GM18858 (cell line): ENCODE data around the gene RGS6.
A peak's percentile ranks its signal among the peaks of the same experiment; 100 is the strongest.

Experiments
- ATAC-seq: cut with Tn5 transposase; IDR thresholded peaks from one replicate; pipeline ENCODE4 v1.9.1; 2021; ENCODE audit not compliant: unreplicated experiment

RGS6 gene

DNA sequence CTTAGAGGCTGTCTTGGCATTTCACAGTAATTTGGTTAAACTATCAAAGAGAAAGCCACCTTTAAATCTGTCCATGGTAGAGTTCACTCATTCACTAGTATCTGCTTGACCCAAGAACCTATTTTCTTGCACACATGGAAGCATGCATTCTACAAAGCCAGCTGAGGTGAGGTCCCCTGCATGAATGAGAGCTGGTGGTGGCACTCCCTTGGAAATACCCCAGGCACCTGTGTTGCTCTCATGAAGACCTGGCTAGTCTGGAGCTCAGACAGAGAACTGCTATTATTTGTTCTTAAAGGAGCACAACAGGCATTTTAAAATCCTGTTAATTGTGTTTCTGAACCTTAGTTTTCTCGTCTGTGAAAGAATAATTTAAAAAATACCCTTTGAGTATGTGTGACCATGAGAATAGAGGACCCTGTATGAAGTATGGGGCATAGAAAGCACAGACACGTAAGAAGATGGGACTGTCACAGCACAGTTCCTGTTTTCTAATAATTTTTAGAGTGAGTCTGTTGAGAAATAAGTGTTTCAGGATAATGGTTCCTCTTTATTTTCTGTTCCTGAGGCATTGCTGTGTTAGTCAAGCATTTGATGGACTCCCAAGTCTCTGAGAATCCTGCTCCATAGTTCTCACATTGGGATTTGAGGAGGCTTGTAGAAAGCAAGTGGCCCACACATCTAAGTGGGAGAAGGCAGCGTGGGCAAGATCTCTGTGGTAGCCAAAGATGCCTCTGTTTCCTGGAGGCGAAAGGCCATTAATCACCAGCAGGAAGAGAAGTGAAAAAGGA lies 10.9 kb downstream of the RGS6 start:
- ATAC-seq, result no peak

DNA sequence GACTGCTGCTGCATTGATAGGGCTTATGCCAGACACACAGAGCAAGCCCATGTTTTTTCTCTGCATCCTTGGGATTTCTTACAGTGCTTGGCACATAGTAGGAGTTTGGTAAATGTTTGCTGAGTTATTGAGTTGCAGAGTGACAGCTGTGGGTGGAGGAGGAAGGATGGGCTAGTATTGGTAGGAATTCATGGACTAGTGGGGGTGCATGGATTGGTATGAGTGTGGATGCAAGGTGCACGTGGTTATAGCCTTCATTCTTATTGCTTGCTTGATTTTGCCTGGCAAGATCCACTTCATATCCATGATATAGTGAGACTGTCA lies 11.4 kb downstream of the RGS6 start:
- no peak for ATAC-seq

DNA sequence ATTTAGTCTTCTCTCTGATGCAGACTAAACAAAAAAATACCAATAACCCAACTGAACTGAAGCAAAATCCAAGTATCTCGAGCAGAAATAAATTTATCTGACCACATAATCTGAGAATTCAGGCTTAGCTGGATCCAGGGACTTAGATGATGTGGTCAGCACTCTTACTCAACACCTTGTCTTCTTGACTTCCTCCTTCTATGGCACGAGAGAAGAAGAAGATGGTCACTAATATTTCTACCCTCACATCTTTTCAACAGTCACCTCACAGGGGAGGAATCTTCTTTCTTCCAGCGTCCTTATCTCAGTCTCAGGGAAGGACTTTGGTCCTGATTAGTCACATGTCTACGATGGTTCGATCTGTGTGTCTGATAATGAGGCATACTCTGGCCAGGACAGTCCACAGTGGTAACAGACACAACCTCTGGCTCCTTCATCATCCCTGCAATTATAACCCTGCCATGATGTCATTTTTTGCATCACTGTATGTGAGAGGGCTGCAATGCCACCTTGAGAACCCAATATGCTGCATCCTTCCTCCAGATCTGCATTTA lies 15.8 kb downstream of the RGS6 start:
- no peak for ATAC-seq

DNA sequence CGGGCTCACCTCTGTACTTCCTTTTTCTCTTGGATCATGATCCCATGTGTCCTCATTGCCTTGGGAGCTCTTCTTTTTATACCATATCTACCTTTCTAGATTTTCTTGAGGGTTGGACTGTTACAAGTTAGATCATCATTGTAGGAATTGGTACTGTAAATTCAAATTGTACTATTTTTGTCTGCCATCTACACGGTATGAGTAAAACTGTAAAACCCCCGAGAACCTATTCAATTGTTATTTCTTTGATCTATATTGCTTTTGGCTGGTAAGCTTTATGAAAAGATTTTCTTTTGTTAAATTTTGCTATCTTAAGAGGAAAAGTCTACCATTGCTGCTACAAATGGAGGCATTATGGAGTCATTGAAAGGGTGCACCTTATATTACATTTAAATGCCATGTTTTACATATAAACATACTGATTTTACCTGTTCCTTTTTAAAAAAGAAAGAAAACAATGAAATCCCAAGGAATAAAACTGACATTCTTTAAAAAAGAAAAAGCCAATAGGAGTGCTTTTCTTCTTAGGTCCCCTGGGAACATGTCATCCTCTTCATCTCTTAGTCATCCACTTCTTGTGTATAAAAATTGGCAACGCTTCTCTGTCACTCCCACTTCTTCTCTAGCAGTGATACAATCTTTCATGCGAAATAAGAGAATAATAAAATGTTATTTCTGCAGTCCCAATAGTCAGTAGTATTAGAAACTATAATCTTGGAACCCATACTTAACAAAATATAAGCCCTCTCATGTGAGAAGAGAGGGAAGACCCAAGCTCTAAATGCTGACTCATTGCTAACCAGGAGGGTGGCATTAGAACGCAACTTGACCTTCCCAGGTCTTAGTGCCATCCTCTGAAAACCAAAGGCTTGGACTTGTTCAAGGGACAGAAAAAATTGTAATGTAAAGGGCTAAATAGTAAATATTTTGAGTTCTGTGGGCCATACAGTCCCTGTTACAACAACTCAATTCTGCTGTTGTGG lies 20.4 kb downstream of the RGS6 start:
- ATAC-seq, result no peak

DNA sequence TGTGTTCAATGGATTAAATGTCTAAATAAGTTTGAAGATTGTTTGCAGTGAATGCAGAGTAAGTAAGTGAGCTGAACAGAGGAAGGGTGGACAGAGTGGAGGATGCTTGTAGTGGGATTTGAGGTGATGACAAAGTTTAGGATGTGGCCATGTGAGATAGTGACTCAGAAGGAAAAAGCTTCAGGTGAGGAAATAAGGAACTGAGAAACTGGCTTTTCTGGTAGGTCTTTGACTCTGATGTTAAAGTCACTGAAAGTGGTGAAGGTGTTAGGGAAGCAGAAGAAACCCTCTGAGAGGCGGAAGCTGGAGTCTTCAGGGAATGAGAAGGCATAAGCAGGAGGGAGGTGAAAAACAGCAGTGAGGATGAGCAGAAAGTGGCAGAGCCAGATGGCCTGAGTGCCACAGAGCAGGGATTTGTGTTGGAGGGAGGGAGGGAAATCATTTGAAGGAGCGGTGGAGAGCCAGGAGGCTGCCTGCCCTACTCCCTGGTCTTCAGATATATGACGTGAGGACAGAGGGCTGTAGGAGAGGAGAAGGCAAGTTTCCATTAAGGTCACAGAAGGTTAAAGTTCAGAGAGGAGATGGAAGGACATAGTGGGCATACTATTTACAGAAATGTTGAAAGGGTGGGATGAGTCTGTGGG lies 24.8 kb downstream of the RGS6 start:
- ATAC-seq, result peak; percentile 79

DNA sequence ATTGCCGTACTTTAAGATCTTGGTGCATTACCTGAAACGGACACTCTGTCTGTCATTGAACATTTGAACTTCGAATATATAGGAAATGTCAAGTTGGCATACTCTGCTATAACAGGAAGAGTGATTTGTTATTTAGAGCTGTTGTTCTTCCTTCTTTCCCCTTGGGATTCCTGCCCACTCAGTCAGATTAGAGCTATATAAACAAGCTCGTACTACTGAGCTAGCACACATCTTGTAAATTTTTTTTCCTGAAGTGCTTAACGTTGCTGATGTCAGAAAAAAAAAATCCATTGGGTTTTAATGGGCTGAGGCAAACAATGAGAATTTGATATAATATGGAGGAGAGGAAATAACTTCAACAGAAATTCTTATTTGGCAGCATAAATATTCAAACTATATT lies 26.8 kb downstream of the RGS6 start:
- ATAC-seq, result no peak

DNA sequence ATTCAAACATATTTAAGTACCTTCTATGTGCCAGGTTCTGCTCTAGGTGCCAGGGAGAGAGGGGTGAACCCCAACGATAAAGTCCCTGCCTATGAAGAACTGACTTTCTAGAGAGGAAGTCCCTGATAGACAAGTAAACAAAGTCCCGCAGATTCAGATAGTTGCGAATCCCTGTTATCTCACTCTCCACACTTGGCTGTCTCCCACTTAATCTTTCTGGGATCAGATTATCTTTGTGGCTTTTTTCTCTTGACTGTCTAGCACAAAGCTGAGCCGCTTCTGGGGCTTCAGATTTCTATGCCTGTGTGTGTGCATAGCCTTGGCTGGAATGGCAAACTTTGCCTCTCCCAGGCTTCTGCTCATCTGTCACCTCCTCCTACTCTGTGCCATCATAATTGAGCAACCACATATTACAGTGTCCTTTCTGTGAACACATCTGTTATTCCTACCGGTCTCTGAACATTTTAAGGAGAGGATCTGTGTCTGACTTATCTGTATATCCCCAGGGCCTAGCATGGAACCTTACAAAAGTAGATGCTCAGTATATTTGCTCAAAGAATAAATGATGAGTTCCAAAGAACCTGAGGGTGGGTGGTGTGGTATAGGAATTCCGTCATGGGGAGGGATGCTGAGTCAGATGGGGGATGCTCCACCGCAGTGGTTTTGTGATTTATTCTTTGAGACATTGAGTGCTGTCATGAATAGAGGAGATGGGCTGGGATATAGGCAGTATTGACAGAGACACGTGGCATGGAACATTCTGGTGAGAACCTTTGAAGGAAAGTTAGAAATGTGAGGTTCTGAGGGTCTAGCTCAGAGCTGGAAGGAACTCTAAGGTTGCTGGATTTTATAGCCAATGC lies 28.5 kb downstream of the RGS6 start:
- no peak for ATAC-seq

DNA sequence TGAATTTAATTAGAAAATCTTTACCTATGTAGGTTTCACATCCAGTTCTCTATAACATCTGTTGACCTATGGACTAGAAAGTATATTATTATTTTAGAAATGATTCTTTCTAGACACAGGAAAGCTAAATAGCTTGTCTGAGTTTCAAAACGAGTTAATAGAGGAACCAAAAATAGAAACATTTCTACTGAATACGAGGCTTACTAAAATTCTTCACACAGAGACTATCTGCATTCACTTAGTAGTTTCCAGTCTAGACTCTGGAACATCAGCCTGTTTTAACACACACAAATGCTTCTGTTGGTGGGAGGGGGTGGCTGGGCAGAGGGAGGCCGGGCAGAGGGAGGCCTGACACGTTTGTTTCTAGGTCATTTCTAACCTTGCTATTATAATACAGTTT lies 29.7 kb downstream of the RGS6 start:
- ATAC-seq, result no peak

DNA sequence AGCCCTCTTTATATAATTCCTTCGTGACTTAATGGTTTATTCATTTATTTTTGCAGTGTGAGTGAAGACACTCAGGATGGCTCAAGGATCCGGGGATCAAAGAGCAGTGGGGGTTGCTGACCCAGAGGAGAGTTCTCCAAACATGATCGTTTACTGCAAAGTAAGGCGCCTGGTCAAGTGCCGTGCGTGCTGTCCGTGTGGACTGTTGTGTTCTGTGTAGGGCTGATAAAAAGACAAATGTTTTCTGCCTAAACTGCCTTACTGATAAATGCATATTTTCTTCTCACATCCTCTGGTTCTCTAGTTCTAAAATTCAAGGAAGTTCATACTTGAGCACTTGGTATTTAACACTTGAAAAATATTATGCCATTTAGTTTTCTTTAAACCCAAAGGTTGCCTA lies 32.5 kb downstream of the RGS6 start:
- no peak for ATAC-seq

DNA sequence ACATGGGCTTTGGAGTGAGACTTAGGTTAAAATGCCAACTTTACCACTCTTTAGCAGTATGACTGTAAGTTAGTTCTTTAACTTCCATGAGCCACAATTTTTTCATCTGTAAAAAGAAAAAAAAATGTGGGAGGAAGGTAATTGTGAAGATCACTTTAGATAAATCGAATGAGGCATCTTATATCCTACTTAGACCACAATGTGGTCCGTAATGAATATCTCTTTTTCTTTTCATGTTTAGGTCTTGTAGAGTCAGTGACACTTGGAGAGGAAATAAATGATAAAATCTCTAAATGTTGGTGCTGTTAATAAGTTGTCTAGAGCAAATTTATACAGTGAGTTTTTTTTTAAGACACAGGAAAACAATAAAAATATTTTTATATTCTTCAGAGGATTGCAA lies 34.3 kb downstream of the RGS6 start:
- no peak for ATAC-seq

DNA sequence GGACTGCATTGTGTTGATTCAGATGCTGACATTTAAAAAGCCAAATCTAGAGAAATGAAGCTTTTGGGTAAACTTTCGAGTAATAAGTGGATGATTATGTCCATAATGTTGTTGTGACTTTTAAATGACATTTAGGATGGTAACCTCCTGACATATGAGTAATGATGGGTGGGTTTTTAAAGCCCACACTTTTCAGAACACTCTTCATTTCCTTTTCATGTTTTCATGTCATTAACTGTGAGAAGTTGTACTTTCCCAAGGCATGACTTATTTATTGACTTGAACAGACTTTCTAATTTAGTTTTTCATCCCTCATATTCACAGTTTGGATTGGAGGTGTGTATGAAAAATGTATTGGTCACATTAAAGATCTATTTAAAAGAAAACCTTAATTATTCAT lies 35.5 kb downstream of the RGS6 start:
- ATAC-seq, result no peak

DNA sequence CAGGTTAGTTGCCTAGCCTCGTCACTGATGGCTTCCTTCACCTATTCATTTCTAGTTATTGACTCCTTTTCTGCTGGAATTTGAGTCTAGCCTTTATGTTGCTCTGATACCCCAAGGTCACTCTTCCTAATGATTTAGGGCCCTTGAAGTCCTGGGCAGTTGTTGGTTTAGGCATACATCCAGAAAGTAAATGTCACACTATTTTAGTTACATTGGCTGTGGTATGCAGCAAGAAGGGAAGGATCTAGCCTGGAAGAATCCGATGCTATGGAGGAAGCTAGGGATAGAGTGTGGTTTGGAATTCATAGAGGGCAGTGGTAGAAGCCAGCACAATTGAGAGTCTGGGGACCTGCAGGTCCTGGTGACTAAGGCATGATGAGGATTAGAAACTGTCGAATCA lies 38.0 kb downstream of the RGS6 start:
- no peak for ATAC-seq

DNA sequence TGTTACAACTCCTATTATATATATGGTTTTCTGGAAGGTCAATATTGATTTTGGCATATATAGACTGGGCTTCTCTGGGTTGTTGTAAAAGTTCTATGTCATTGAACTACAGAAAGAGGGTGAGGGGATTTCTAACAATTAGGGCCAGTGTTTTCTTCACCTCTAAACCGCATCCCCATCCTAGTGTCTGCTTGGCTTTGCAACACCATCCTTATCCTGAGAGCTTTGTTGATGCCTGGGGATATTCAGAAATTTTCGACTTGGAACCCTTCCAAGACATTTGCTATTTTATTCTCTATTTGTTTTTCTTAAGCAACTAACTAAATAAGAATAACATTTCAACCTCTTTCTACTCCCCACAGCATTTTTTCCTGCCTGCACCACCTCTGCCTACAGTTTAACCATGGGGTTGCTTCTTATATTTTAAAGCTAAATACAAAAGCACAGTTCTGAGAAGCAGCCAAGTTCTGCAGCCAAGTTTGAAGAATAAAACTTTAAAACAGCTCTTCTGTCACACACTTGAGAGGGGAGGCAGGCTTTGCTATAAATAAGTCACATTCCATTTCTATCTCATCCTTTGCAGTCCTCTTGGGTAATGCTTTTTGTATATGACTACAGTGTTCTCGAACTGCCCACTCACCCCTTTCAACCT lies 53.4 kb downstream of the RGS6 start:
- no peak for ATAC-seq

DNA sequence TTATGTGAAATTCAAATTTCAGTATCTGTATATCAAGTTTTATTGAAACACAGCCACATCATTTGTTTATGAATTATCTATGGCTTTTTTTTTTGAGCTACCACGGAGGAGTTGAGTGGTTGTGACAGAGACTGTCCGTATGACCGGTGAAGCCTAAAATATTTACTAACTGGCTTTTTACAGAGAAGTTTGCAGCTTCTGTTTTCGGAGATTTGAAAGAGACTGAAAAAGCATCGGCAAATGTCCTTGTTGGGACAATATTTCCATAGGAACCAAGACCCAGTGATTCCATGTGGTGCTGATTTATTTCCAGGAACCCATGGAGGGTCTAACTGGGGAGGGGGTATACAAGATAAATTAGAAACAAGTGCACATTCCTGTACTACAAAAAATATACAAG lies 56.2 kb downstream of the RGS6 start:
- ATAC-seq, result no peak

DNA sequence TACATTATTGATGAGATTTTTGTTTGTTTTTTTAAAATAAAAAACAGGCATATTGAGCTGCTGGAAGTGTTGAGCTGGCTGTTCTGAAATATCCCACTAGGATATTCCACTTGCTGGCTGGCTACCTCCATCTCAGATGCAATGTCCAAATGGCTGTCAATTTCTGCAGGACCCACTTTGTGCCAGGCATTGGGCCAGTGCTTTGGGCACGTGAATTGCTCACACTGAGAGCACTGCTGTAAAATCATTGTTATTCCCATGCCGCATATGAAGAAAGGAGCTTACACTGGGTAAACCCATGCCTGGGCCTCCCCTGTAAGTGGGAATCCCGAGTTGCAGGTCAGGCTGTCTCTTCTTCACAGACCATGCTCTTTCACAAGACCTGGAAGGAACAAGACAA lies 56.7 kb downstream of the RGS6 start:
- ATAC-seq, result no peak

DNA sequence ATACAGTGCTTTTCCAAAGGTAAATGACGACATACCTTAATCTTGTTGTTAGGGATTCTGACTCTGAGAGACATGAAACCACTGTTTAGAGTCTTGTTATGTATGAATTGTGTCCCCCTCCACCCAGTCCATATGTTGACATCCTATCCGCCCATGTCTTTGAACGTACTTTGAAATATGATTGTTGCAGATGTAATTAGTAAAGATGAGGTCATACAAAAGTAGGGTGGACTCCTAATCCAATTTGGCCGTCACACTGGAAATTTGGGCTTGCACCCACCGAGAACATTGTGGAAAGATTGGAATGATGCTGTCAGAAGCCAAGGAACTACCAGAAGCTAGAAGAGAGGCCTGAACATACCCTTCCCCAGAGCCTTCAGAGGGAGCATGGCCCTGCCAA lies 62.2 kb downstream of the RGS6 start:
- no peak for ATAC-seq

DNA sequence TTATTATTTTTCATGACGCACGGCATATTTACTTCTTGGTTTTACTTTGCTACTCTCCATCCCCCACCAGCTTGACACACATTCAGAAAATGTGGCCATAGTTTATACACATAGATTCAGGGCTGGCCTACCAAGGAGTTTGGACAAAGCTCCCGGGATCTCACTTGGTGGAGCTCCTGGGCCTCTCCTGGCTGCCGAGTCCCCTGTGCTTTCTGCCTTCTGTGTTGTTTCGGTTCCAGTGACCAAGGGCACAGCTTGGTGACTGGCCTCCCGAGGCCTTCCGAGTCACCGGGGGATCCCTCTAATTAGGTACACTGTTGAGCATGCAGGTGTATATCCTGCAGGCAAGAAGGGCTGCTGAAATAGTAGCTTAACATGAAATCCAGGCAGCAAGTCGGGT lies 63.5 kb downstream of the RGS6 start:
- no peak for ATAC-seq

DNA sequence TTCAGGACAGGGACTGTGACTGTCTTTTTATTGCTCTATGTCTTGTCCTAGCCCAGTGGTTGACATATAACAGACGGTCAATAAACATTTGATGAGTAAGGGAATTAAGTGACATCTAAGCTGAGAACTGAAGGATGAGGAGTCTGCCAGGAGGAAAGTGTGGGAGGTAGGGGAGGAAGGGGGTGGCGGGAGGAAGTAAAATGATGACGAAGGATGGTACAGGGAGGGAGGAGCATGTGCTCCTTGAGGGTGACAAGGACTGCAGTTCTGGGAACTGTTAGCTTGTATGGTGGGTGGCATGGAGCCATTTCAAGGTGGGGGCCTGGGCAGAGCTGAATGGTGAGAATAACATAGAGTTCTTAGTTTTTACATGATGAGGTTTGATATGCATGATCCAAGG lies 64.4 kb downstream of the RGS6 start:
- no peak for ATAC-seq

DNA sequence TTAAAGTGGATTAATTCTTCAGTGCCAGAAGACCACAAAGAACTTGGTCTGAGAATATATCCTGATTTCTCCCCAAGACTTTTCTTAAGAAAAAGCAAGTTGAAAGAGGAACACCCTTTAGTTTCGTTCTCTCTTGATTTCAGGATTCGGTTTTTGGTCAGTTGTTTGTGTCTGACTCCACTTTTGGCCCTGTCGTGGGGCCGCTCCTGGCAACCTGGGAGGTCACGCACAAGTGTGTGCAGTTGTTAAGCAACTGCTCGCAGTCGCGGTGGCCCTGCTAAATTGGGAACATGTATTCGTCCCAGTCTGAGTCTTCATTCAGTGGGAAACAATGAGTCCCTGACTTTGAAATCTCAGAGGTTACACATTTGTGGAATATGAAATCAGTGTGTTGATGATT lies 68.7 kb downstream of the RGS6 start:
- no peak for ATAC-seq

DNA sequence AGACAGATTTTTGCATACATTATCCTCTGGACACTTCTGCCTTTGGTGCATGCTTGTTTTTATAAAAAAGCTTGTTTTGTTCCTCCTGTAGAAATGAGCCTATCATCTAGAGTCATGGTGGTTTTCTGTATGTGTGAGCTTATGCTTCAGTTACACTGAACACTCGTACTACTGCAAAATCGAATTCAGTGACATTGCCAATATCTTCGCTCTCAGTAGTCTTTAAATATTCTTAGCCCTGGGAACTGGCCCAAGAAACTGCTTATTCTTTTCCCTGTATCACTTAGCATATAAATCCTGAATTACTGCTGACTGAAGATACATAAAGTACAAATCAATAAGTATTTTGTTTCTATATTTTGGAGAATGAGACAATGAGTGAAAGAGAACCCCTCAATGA lies 70.5 kb downstream of the RGS6 start:
- no peak for ATAC-seq
